SKM-1 treated with dmso at 0.1 percent for 144 hours (cell line): ENCODE data around the gene AURKB.
A peak's percentile ranks its signal among the peaks of the same experiment; 100 is the strongest.
"Not testable (repeated sequence)": the region's sequence is repeated elsewhere in the genome, so short reads cannot be mapped to it uniquely, and the experiment has no call there.

Experiments used
- DNase-seq: peaks from one replicate; lab custom pipeline; 2025; ENCODE audit not compliant: unreplicated experiment; lab: John Stamatoyannopoulos, UW

The AURKB gene

GRCh38 chr17:8209907-8210760 is at the start of gene AURKB:
Gene AURKB (minus strand): TSS chr17:8210575. CDS start chr17:8210224, 351 bp downstream.
- DNase-seq = peak; percentile 71

DNA sequence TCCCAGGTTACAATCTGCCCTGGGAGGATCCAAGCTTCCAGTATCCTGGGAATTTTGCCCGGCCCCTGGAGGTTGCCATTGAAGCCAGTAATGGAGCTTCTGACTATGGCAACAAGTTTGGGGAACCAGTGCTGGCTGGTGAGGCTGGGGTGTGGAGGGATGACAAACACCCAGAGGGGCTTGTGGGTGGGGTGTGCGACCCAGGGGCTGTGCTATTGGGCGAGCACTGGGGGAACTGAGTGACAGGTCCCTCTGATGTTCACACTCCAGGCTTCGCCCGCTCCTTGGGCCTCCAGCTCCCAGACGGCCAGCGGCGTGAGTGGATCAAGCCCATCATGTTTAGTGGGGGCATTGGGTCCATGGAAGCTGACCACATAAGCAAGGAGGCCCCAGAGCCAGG is 47.4 kb upstream of the AURKB start:
- no peak for DNase-seq

DNA sequence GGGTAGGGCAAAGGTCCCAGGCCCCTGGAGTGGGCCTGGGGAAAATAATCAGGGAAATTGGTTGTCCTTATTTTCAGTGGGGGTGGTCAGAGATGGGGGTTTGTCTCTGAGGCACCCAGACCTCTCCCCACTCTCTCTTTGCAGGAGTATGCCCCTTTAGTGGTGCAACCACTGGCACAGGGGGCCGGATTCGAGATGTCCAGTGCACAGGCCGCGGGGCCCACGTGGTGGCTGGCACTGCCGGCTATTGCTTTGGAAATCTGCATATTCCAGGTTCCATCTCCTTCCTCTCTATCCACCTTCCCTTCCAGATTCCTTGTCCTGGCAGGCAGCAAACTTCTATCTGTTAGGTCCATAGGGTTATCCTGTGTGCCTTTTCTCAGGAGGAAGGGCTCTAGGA is 46.3 kb upstream of the AURKB start:
- no peak for DNase-seq

DNA sequence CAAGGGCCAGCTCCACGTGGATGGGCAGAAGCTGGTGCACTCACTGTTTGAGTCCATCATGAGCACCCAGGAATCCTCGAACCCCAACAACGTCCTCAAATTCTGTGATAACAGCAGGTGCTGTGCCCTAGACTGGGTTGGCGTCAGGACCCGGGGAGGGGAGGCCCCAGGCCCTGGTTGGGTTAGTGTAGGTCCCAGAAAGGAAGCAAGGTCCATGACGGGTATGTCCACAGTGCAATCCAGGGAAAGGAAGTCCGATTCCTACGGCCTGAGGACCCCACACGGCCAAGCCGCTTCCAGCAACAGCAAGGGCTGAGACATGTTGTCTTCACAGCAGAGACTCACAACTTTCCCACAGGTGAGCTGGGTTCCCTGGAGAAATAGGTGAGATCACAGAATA is 45.9 kb upstream of the AURKB start:
- DNase-seq = no peak

- no peak for DNase-seq
Observed at GRCh38 chr17:8255499-8255898, 45.1 kb upstream of the AURKB start.

DNA sequence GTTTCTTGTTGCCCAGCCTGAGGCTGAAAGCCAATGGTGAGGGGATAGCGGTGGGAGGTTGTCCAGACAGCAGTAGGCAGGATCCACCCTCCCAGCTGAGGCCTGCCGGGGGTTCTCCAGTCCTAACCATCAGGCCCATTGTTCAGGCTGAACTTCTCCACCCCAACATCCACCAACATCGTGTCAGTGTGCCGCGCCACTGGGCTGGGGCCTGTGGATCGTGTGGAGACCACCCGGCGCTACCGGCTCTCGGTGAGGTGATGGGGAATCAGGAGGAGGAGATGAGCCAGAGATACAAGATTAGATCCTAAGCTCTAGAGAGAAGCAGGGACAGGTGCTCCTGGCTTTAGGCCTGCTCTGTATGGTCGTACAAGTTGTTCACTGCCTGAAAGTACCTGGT is 44.5 kb upstream of the AURKB start:
- DNase-seq = no peak

- DNase-seq = no peak
Observed at GRCh38 chr17:8253801-8254200, 43.4 kb upstream of the AURKB start.

DNA sequence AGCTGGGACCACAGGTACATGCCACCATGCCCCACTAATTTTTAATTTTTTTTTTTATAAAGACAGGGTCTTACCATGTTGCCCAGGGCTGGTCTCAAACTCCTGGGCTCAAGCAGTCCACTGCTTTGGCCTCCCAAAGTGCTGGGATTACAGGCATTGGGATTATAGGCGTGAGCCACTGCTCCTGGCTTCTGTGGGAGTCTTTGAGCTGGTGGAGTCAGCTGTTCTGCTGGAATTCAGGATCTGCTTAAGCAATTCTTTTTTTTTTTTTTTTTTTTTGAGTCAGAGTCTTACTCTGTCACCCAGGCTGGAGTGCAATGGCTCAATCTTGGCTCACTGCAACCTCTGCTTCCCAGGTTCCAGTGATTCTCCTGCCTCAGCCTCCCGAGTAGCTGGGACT is 41.0 kb upstream of the AURKB start:
- not testable (repeated sequence) for DNase-seq

- DNase-seq = no peak
Observed at GRCh38 chr17:8249621-8250500, 39.5 kb upstream of the AURKB start.

DNA sequence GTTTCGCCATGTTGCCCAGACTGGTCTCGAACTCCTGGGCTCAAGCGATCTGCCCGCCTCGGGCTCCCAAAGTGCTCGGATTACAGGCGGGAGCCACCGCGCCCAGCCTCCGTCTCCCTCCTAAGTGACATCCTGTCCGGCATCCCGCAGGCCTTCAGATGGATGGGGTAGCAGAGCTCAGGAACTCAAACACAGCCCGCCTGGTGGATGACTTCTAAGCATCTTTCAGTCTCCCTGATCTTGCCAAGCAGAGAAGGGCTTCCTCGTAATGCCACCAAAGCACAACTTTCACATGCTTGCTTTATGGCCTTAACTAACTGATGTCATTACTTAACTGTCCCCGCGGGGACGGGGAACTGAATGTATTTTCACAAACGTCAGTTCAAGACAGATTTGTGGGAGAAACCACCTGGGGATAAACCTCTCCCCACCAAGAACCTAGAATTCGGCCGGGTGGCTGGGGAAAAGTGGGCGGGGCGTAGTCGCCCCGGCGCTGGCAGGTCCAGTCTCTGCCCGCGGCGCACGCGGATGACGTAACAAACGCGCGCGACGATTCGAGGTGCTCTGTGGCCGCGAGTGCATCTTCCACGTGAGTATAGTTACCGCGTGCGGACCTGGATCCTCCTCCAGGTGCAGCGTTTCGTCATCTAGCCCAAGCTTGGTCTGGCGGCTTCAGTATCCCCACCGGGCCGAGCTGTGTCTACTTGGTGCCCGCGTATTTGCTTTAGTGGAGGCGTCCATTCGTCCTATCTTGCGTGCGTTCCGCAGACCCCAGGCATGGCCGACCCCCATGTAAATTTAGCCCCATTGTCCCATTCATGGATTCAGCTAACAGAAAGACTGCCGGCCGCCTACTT is 38.6 kb upstream of the AURKB start, which contains the start of gene PFAS:
Gene PFAS (plus strand): TSS at position 539 of the 857 bp plus-strand sequence. CDS start 4,649 bp downstream, outside the sequence.
- peak; percentile 53 for DNase-seq

DNA sequence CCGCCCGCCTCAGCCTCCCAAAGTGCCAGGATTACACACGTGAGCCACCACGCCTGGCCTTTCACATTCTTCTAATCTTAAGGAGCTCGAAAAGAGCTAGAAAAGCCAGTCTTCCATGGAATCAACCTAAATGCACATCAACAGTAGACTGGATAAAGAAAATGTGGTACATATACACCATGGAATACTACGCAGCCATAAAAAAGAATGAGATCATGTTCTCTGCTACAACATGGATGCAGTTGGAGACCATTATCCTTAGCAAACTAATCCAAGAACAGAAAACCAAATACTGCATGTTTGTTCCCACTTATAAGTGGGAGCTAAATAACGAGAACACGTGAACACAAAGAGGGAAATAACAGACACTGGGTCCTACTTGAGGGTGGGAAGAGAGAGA is 34.4 kb upstream of the AURKB start:
- no peak for DNase-seq

- DNase-seq = no peak
Observed at GRCh38 chr17:8243827-8244226, 33.5 kb upstream of the AURKB start.

- DNase-seq = no peak
Observed at GRCh38 chr17:8237886-8238285, 27.5 kb upstream of the AURKB start.

DNA sequence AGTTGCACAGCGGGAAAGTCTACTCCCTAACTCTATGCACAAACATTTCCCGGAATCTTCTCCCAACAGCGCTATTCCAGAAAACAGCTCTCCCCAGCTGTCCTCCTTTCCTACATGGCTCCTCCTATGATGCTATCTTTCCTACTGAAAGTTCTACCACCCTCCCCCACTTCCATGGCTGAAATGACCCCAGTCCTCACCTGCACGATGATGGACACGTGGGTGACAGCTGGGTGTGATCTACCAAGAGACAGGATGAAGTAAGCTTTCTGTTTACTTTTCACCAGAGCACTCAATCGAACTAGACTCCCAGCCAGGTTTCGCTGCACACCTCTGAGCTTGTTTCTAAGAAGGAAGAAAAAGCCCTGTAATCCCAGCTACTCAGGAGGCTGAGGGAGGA is 26.8 kb upstream of the AURKB start:
- no peak for DNase-seq

GRCh38 chr17:8235676-8236075 is 25.3 kb upstream of the AURKB start:
- no peak for DNase-seq

DNA sequence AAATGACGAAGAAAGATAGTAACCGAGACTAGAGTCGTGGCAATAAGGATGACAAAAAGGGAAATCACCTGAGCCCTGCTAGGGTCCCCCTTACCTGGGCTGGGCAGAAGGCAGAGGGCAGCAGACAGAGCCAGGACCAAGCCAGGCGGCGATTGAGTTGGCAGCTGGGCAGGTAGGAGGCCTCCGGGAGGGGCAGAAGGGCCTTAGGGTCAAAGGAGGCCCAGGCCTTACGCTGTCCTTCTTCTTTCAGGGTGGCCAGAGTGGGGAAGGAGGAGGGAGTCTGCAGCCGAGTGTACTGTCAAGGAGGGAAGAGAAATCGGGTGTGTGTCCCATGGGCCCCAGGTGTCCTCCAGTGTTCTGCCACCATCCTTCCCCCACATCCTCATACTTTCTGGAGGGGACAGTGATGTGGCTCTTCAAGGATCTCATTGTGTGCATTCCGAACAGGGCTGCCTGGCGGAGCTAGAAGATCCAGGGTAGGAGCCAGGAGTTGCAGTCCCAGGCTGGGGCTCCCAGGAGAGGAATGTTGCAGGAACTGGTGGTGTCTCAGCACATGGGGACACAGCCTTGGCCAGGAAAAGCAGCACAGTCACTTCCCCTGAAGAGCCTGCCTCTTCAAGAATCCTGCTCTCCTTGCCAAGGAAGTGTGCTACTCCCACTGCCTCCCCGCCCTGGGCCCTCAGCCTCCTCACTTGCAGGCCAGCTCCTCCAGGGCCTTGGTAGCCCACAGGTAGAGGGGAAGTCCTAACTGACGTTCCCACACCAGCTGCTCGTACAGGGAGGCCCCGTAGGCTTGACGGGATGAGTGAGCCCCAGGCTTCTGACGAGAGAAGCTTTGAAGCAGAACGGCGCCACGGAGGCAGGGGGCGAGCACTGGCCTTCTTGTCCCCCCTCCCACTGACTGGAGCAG is 24.2 kb upstream of the AURKB start:
- no peak for DNase-seq

- no peak for DNase-seq
Observed at GRCh38 chr17:8231701-8232100, 21.3 kb upstream of the AURKB start.

- no peak for DNase-seq
Observed at GRCh38 chr17:8227238-8227581, 16.8 kb upstream of the AURKB start.

DNA sequence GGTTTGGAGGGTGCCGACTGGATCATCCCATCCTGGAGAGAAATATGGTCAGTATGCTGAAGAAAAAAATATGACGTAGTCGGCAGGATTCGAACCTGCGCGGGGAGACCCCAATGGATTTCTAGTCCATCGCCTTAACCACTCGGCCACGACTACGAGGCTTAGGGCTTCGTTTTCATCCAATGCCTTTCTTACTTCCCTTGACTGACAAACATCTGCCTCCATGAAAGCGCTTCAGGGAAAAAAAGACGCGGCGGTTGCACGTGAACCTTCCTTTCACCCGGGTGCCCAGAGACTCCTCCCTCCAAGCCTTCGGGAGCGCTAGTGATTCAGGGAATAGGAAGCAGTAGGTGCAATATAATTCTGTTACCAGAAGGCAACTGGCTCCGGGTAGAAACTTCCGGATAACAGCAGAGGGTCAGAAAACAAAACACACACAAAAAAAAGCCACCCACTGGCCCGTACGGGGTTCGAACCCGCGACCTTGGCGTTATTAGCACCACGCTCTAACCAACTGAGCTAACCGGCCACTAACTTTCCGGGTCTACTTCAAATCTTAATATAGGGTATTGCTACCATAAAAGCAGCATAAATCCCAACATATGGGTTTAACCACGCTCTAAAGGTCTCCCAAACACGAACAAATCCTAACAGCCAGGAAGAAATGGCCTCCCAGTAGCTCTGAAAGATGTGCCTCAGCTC is 16.3 kb upstream of the AURKB start:
- DNase-seq = peak; percentile 57
